Activated CD8-positive, alpha-beta memory T cell treated with anti-CD3 and anti-CD28 coated beads, Interleukin-2, amount 50 U/mL, for 4 hours (primary cell): ENCODE data around the gene CXCL1.

Experiments
- DNase-seq: peaks from one replicate; pipeline ENCODE4 v3.0.0-alpha.2; 2020

The CXCL1 gene

DNA sequence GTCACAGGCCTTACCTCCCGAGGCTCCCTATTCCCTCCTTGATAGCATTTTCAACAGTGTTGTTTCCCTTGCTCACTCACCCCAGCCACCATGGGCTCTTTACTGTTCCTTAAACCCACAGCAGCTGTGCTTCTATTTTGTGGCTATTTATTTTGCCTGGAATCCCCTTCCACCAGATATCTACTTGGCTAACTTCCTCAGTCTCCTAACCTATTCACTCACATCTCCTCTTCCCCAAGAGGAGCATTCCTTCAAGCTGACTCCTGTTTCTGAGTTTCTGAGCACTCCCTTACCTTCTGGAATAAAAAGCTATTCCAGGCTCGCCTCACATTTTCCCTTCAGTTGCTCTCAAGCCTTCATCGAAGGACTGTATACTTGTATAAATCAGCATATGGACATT lies 50.5 kb downstream of the CXCL1 start:
- DNase-seq, result no peak
